Liver (tissue), 9 donors: ENCODE data around the gene ROBO2. TPM values are rescaled to one million over a fixed set of nuclear protein-coding genes. Genes with fewer than 3 reads are reported as not detected.

ENCODE experiments used
- DNase-seq: peaks from one replicate; pipeline ENCODE4 v3.0.0-alpha.2; 2017; ENCODE audit warnings: low spot score
- H3K27ac ChIP-seq, 2 donors: one replicate each; pipeline ENCODE4 v1.7.0; 2013; ENCODE audit warnings: inconsistent platforms in 2 of 2, low read length in 2 of 2, control low read depth in 1 of 2, low read depth in 1 of 2, mild to moderate bottlenecking in 1 of 2
- H3K27me3 ChIP-seq, 4 donors: one replicate each; pipeline versions ENCODE4 v1.6.1 to v1.7.0; 2013; ENCODE audit warnings: low read length in 3 of 4, inconsistent platforms in 1 of 4, mild to moderate bottlenecking in 1 of 4, moderate library complexity in 1 of 4; ENCODE audit not compliant: control insufficient read depth in 4 of 4, insufficient read depth in 4 of 4
- H3K36me3 ChIP-seq, 4 donors: one replicate each; pipeline versions ENCODE4 v1.6.1 to v1.7.0; 2013; ENCODE audit warnings: low read length in 3 of 4, mild to moderate bottlenecking in 3 of 4, low read depth in 1 of 4, moderate library complexity in 1 of 4; ENCODE audit not compliant: control insufficient read depth in 4 of 4, insufficient read depth in 3 of 4
- H3K4me1 ChIP-seq, 4 donors: one replicate each; pipeline versions ENCODE4 v1.6.1 to v1.7.0; 2013; ENCODE audit warnings: low read length in 3 of 4, mild to moderate bottlenecking in 3 of 4, moderate library complexity in 1 of 4; ENCODE audit not compliant: control insufficient read depth in 4 of 4, insufficient read depth in 4 of 4
- H3K4me3 ChIP-seq, 3 donors: one replicate each; pipeline versions ENCODE4 v1.6.1 to v1.7.0; 2013; ENCODE audit warnings: low read length in 3 of 3, control low read depth in 1 of 3, low read depth in 1 of 3, mild to moderate bottlenecking in 1 of 3
- H3K9ac ChIP-seq, 2 donors: one replicate each; pipeline ENCODE4 v1.7.0; 2013; ENCODE audit warnings: low read length in 2 of 2, mild to moderate bottlenecking in 2 of 2, moderate library complexity in 2 of 2, control low read depth in 1 of 2, low read depth in 1 of 2
- H3K9me3 ChIP-seq, 4 donors: one replicate each; pipeline versions ENCODE4 v1.6.1 to v1.7.0; 2013; ENCODE audit warnings: low read length in 3 of 4; ENCODE audit not compliant: control insufficient read depth in 4 of 4
- ATF3 ChIP-seq: IDR thresholded peaks from 2 replicates; pipeline ENCODE4 v1.6.1; 2016; ENCODE audit warnings: antibody characterized with exemption
- CTCF ChIP-seq: fragments of 150-350 bp; IDR thresholded peaks from 2 replicates; pipeline ENCODE4 v1.5.1; 2017; ENCODE audit warnings: improper control_type of control experiment, low read depth, low read length; ENCODE audit not compliant: missing input control
- EGR1 ChIP-seq, 2 donors: IDR thresholded peaks; 2 replicates each; pipeline ENCODE4 v1.6.1; 2016 to 2018; ENCODE audit warnings: antibody characterized with exemption in 2 of 2, low read depth in 2 of 2
- FOXA1 ChIP-seq: IDR thresholded peaks from 2 replicates; pipeline ENCODE4 v1.6.1; 2016; ENCODE audit warnings: antibody characterized with exemption
- FOXA2 ChIP-seq: IDR thresholded peaks from 2 replicates; pipeline ENCODE4 v1.6.1; 2016; ENCODE audit warnings: antibody characterized with exemption
- GABPA ChIP-seq, 2 donors: IDR thresholded peaks in 1 of 2; conservative IDR thresholded peaks in 1 of 2; 2 replicates each; pipeline ENCODE4 v1.6.1; 2016; ENCODE audit warnings: antibody characterized with exemption in 2 of 2, mild to moderate bottlenecking in 1 of 2, moderate library complexity in 1 of 2
- HNF4A ChIP-seq, 2 donors: conservative IDR thresholded peaks; 2 replicates each; pipeline ENCODE4 v1.6.1; 2016; ENCODE audit warnings: antibody characterized with exemption in 2 of 2, mild to moderate bottlenecking in 2 of 2
- HNF4G ChIP-seq: IDR thresholded peaks from 2 replicates; pipeline ENCODE4 v1.6.1; 2016; ENCODE audit warnings: antibody characterized with exemption
- JUND ChIP-seq, 2 donors: IDR thresholded peaks; 2 replicates each; pipeline ENCODE4 v1.6.1; 2016; ENCODE audit warnings: antibody characterized with exemption in 2 of 2
- MAX ChIP-seq: IDR thresholded peaks from 2 replicates; pipeline ENCODE4 v1.6.1; 2016; ENCODE audit warnings: antibody characterized with exemption
- NR2F2 ChIP-seq: IDR thresholded peaks from 2 replicates; pipeline ENCODE4 v1.6.1; 2016; ENCODE audit warnings: antibody characterized with exemption
- RAD21 ChIP-seq, 2 donors: IDR thresholded peaks; 2 replicates each; pipeline ENCODE4 v1.6.1; 2016; ENCODE audit warnings: antibody characterized with exemption in 2 of 2, mild to moderate bottlenecking in 2 of 2
- REST ChIP-seq: IDR thresholded peaks from 2 replicates; pipeline ENCODE4 v1.6.1; 2016; ENCODE audit warnings: antibody characterized with exemption, mild to moderate bottlenecking
- RXRA ChIP-seq, 2 donors: IDR thresholded peaks; 2 replicates each; pipeline ENCODE4 v1.6.1; 2017 to 2018; ENCODE audit warnings: antibody characterized with exemption in 2 of 2, mild to moderate bottlenecking in 1 of 2
- SP1 ChIP-seq: IDR thresholded peaks from 2 replicates; pipeline ENCODE4 v1.6.1; 2018; ENCODE audit warnings: antibody characterized with exemption, mild to moderate bottlenecking
- TAF1 ChIP-seq: conservative IDR thresholded peaks from 2 replicates; pipeline ENCODE4 v1.6.1; 2016; ENCODE audit warnings: antibody characterized with exemption, mild to moderate bottlenecking
- YY1 ChIP-seq: IDR thresholded peaks from 2 replicates; pipeline ENCODE4 v1.6.1; 2016; ENCODE audit warnings: antibody characterized with exemption, mild to moderate bottlenecking
- ZBTB33 ChIP-seq: IDR thresholded peaks from 2 replicates; pipeline ENCODE4 v1.6.1; 2016; ENCODE audit warnings: antibody characterized with exemption
- WGBS: extraction: QIAGEN DNeasy Blood & Tissue Kit; methylation state at CpG from one replicate; pipeline ENCODE4 v1.1.7; 2013; 5-methylcytosine and 5-hydroxymethylcytosine counted together
- polyA plus RNA-seq, 2 donors: library from polyadenylated mRNA; stranded (reverse) in 1 of 2; unstranded in 1 of 2; fragments of 200-250 nt in 1 of 2; fragments of >200 nt in 1 of 2; fragmentation: Nextera tagmentation in 1 of 2; extraction: Ambion mirVana in 1 of 2; gene quantifications; one replicate each; pipeline versions ENCODE4 v1.2.1 to v1.2.3, GENCODE V29; 2013 to 2015
- total RNA-seq, 2 donors: library from RNA; depleted of rRNA; stranded (reverse); fragments of >200 nt; gene quantifications; one replicate each; pipeline ENCODE4 v1.2.3, GENCODE V29; 2014
- donor health status: healthy.
- donor health status: healthy.
- donor health status: healthy.
- donor health status: healthy.
- donor health status: healthy.

Gene ROBO2
- total and polyA plus RNA-seq, 4 donors: 0.22 to 19.4 (median 1.1) TPM

- no peak for TF ChIP-seq CTCF
- no peak for TF ChIP-seq REST
- TF ChIP-seq NR2F2: no peak
- TF ChIP-seq YY1: no peak
- TF ChIP-seq SP1: no peak
- no peak for TF ChIP-seq GABPA (IDR thresholded peaks at IDR 0.05 in 1 of 2, conservative IDR thresholded peaks at IDR 0.05 in 1 of 2)
- TF ChIP-seq HNF4A (conservative IDR thresholded peaks at IDR 0.05): no peak
- no peak for TF ChIP-seq FOXA2
- no peak for TF ChIP-seq FOXA1
- no peak for TF ChIP-seq RAD21 (IDR thresholded peaks at IDR 0.05)
- no peak for TF ChIP-seq EGR1 (IDR thresholded peaks at IDR 0.05; ENCODE audit: low read depth in 2 of 2)
- TF ChIP-seq ATF3: no peak
- no peak for TF ChIP-seq HNF4G
- TF ChIP-seq ZBTB33: no peak
- TF ChIP-seq TAF1: no peak
- no peak for TF ChIP-seq RXRA (IDR thresholded peaks at IDR 0.05)
- TF ChIP-seq MAX: no peak
- TF ChIP-seq JUND (IDR thresholded peaks at IDR 0.05): no peak
- Histone ChIP-seq H3K27me3 (no peaks in the 10 kb centered on the region), H3K36me3 (no peaks in the 10 kb centered on the region), H3K9me3 (no peaks in the 10 kb centered on the region), H3K9ac (no peak overlapping the region), H3K4me3 (no peak overlapping the region), H3K27ac (no peak overlapping the region), H3K4me1 (no peaks in the 10 kb centered on the region)
- DNase-seq: no peak
- WGBS: 91% methylated on average over 7 of the region's 7 CpGs
Measured at GRCh38 chr3:77150028-77150427, 110.1 kb downstream of the ROBO2 start.

- H3K36me3 ChIP-seq: no peaks in the 10 kb centered on the region
- DNase-seq: no peak
- H3K27me3 ChIP-seq: no peaks in the 10 kb centered on the region
- H3K4me3 ChIP-seq: no peak overlapping the region
- H3K27ac ChIP-seq: no peak overlapping the region
- H3K9me3 ChIP-seq: no peaks in the 10 kb centered on the region
- no peak overlapping the region for H3K9ac ChIP-seq
- TF ChIP-seq FOXA1 (no peak), EGR1 (IDR thresholded peaks at IDR 0.05; ENCODE audit: low read depth in 2 of 2) (no peak), SP1 (no peak), ZBTB33 (no peak), GABPA (IDR thresholded peaks at IDR 0.05 in 1 of 2, conservative IDR thresholded peaks at IDR 0.05 in 1 of 2) (no peak), FOXA2 (no peak), RAD21 (IDR thresholded peaks at IDR 0.05) (no peak), CTCF (no peak), NR2F2 (no peak), RXRA (IDR thresholded peaks at IDR 0.05) (no peak), TAF1 (no peak), MAX (no peak), HNF4G (no peak), HNF4A (conservative IDR thresholded peaks at IDR 0.05) (no peak), YY1 (no peak)
- no peaks in the 10 kb centered on the region for H3K4me1 ChIP-seq
Measured at GRCh38 chr3:77150759-77151158, 110.9 kb downstream of the ROBO2 start.
